Cardiac muscle cell (in vitro differentiated cells and primary cell): Measurements from ENCODE around the gene MAPKBP1. TPM values are rescaled to one million over a fixed set of nuclear protein-coding genes. Genes with fewer than 3 reads are reported as not detected.

Source experiments
- DNase-seq, 2 donors: peaks; one replicate each; pipeline versions ENCODE4 v3.0.0 to v3.0.0-alpha.2; 2010 to 2017; ENCODE audit warnings: low read depth in 1 of 2, low spot score in 1 of 2
- H3K27ac ChIP-seq: fragments of 200-600 bp; sonication (generic); 2 replicates; pipeline ENCODE4 v1.5.1; 2016
- H3K27me3 ChIP-seq: fragments of 200-600 bp; sonication (generic); 2 replicates; pipeline ENCODE4 v1.6.0; 2016; ENCODE audit warnings: control low read depth
- H3K36me3 ChIP-seq: fragments of 200-600 bp; sonication (generic); 2 replicates; pipeline ENCODE4 v1.5.1; 2016; ENCODE audit warnings: control low read depth
- H3K4me1 ChIP-seq: fragments of 200-600 bp; sonication (generic); 2 replicates; pipeline ENCODE4 v1.8.1; 2017; ENCODE audit warnings: low read depth, mild to moderate bottlenecking, mixed run types
- H3K4me3 ChIP-seq: fragments of 200-600 bp; sonication (generic); 2 replicates; pipeline ENCODE4 v1.5.1; 2016; ENCODE audit warnings: mild to moderate bottlenecking
- H3K9me3 ChIP-seq: fragments of 200-600 bp; sonication (generic); 2 replicates; pipeline ENCODE4 v1.5.1; 2017; ENCODE audit warnings: low read depth, mild to moderate bottlenecking, control low read depth
- CTCF ChIP-seq: IDR thresholded peaks from 2 replicates; pipeline ENCODE4 v1.5.1; 2012; ENCODE audit warnings: low read depth, mild to moderate bottlenecking, low read length
- polyA plus RNA-seq: library from polyadenylated mRNA; unstranded; fragments of >200 nt; fragmentation: Nextera tagmentation; extraction: Ambion mirVana; gene quantifications from 2 replicates; pipeline ENCODE4 v1.2.1, GENCODE V29; 2016
- total RNA-seq: library from RNA; depleted of rRNA; stranded (reverse); fragments of >200 nt; gene quantifications from 2 replicates; pipeline ENCODE4 v1.2.3, GENCODE V29; 2016

The MAPKBP1 gene
- total and polyA plus RNA-seq, 2 experiments from 2014 or later: 37.7 to 109 TPM

- H3K36me3 ChIP-seq: peaks cover 3% of the 10 kb centered on the region
- H3K4me1 ChIP-seq: no peaks in the 10 kb centered on the region
- TF ChIP-seq CTCF: no peak
- DNase-seq: no peak
- no peak overlapping the region for H3K27ac ChIP-seq
- no peak overlapping the region for H3K4me3 ChIP-seq
- H3K27me3 ChIP-seq: no peaks in the 10 kb centered on the region
- H3K9me3 ChIP-seq: no peaks in the 10 kb centered on the region
Measured at GRCh38 chr15:41841131-41841530, 66.8 kb downstream of the MAPKBP1 start.

GRCh38 chr15:41842229-41842628 lies 67.9 kb downstream of the MAPKBP1 start:
- H3K4me1 ChIP-seq: no peaks in the 10 kb centered on the region
- DNase-seq: no peak
- no peak for TF ChIP-seq CTCF
- H3K27ac ChIP-seq: no peak overlapping the region
- H3K9me3 ChIP-seq: no peaks in the 10 kb centered on the region
- H3K36me3 ChIP-seq: peaks cover 3% of the 10 kb centered on the region
- H3K27me3 ChIP-seq: no peaks in the 10 kb centered on the region
- H3K4me3 ChIP-seq: no peak overlapping the region

GRCh38 chr15:41843571-41843970 lies 69.3 kb downstream of the MAPKBP1 start:
- Histone ChIP-seq H3K4me1 (no peaks in the 10 kb centered on the region), H3K36me3 (peaks cover 7% of the 10 kb centered on the region), H3K27me3 (no peaks in the 10 kb centered on the region), H3K4me3 (no peak overlapping the region), H3K27ac (no peak overlapping the region), H3K9me3 (no peaks in the 10 kb centered on the region)
- no peak for TF ChIP-seq CTCF
- DNase-seq: no peak

- Histone ChIP-seq H3K27me3 (no peaks in the 10 kb centered on the region), H3K4me1 (no peaks in the 10 kb centered on the region), H3K27ac (no peak overlapping the region), H3K9me3 (no peaks in the 10 kb centered on the region), H3K4me3 (no peak overlapping the region), H3K36me3 (peaks cover 7% of the 10 kb centered on the region)
- TF ChIP-seq CTCF: no peak
- DNase-seq: no peak
Measured at GRCh38 chr15:41844814-41845213, 70.5 kb downstream of the MAPKBP1 start.

- H3K27me3 ChIP-seq: no peaks in the 10 kb centered on the region
- H3K4me3 ChIP-seq: no peak overlapping the region
- peaks cover 7% of the 10 kb centered on the region for H3K36me3 ChIP-seq
- H3K9me3 ChIP-seq: no peaks in the 10 kb centered on the region
- H3K4me1 ChIP-seq: no peaks in the 10 kb centered on the region
- H3K27ac ChIP-seq: no peak overlapping the region
- TF ChIP-seq CTCF: no peak
- no peak for DNase-seq
Measured at GRCh38 chr15:41847206-41847605, 72.9 kb downstream of the MAPKBP1 start.

GRCh38 chr15:41847981-41848380 lies 73.7 kb downstream of the MAPKBP1 start:
- no peaks in the 10 kb centered on the region for H3K9me3 ChIP-seq
- no peak for DNase-seq
- TF ChIP-seq CTCF: no peak
- H3K4me3 ChIP-seq: no peak overlapping the region
- H3K36me3 ChIP-seq: peaks cover 7% of the 10 kb centered on the region
- H3K4me1 ChIP-seq: no peaks in the 10 kb centered on the region
- H3K27me3 ChIP-seq: no peaks in the 10 kb centered on the region
- no peak overlapping the region for H3K27ac ChIP-seq
